Nucleus accumbens (tissue), 56 donors: Measurements from ENCODE around the gene NRIP2.
"Not testable (repeated sequence)": the region's sequence is repeated elsewhere in the genome, so short reads cannot be mapped to it uniquely, and the experiment has no call there.

Source experiments
- DNase-seq, 56 donors: peaks; one replicate each; lab custom pipeline; 2025; lab: John Stamatoyannopoulos, UW

Gene NRIP2, protein sequence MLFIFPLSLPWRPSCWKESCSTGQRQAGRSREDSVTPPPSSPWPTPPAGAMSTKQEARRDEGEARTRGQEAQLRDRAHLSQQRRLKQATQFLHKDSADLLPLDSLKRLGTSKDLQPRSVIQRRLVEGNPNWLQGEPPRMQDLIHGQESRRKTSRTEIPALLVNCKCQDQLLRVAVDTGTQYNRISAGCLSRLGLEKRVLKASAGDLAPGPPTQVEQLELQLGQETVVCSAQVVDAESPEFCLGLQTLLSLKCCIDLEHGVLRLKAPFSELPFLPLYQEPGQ

GRCh38 chr12:2834581-2835491 lies at the start of gene NRIP2:
TSS of gene NRIP2 (minus strand) at chr12:2835035. CDS start at chr12:2834983, 52 bp downstream.
- DNase-seq, result peak in 50 of 56 donors; percentile 20 to 85 (median 62)

DNA sequence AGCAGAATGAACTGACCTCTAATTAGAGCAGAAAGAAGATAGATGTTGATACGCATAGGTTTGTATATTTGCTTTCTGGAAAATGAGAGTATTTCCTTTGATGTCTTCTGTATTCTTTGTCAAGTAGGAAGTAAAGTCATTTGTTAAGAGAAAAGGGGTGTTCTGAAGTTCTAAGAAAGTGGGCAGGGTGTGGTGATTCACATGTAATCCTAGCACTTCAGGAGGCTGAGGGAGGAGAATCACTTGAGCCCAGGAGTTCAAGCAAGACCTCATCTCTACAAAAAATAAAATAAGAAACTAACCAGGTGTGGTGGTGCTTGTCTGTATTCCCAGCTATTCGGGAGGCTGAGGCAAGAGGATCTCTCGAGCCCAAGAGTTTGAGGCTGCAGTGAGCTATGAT lies 45.0 kb upstream of the NRIP2 start:
- DNase-seq, result no peak

- peak in 5 of 56 donors; percentile 4 to 37 (median 5) for DNase-seq
Measured at GRCh38 chr12:2877953-2878732, 43.3 kb upstream of the NRIP2 start.

GRCh38 chr12:2877047-2877952 lies 42.5 kb upstream of the NRIP2 start, which contains the start of the genes FOXM1 and RHNO1:
TSS of gene FOXM1 (minus strand) at chr12:2877174. CDS start at chr12:2874478, 2,696 bp downstream.
TSS of gene RHNO1 (plus strand) at chr12:2877223. CDS start at chr12:2885367, 8,144 bp downstream.
- peak; percentile 17 to 95 (median 86) for DNase-seq

DNA sequence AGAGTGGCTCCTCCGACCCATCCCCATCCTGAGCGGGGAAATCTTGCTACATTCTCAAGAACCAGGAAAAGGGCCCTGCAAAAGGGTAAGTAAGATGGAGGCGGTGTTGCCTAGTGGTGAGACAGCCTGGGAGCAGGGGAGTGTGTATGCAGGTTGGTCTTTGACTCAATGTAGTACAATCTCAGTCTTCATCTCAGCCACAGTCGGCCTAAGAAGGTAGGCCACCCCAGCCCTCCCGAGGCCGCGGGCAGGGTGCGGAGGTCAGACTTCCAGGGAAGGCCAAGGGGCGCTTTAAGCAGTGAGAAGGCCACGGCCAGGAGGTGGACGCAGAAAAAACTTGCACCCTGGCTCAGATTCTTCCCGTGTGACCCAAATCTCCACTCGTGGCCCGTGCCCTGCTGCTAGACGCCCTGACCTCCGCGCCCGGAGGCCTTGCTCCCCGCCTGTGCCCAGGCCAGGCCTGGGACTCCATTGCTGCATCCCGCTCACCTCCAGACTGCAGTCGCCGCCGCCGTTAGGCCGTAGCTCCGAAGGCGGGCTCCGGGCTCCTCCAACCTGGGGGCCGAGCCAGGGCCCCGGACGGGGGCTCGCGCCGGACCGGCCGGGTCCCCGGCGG lies 41.7 kb upstream of the NRIP2 start:
- DNase-seq, result peak in 1 of 56 donors; percentile 14

GRCh38 chr12:2868986-2869632 lies 34.3 kb upstream of the NRIP2 start:
- not testable (repeated sequence) for DNase-seq

GRCh38 chr12:2864198-2864597 lies 29.4 kb upstream of the NRIP2 start:
- no peak for DNase-seq

- not testable (repeated sequence) for DNase-seq
Measured at GRCh38 chr12:2863402-2863801, 28.6 kb upstream of the NRIP2 start.

DNA sequence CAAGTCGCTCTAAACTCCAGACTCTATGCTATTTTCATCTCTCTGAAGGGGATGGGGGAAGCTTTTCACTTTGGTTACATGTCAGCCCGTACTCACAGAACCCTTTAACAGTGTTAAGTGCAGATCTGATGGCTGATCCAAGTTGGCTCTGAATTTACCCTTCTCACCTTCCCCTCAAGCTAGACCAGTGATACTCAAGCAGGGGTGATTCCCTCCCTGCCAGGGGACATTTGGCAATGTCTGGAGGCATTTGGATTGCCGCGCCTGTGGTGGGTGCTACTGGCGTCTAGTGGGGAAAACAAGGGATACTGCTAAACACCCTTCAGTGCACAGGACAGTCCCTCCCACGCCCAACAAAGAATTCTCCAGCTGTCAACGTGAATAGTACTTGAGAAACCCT lies 28.0 kb upstream of the NRIP2 start:
- DNase-seq, result no peak

DNA sequence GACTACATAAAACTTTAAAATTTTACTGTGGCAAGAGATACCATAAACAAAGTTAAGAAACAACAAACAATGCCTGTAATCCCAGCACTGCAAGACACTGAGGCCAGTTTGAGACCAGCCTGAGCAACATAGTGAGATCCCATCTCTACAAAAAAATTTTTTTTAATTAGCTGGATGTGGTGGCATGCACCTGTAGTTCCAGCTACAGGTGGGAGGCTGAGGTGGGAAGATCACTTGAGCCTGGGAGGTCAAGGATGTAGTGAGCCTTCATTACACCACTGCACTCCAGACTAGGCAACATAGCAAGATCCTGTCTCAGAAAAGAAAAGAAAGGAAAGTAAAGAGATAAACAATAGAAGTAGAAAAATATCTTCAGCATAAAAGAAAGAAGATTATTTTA lies 25.3 kb upstream of the NRIP2 start:
- no peak for DNase-seq

GRCh38 chr12:2858944-2859421 lies 24.1 kb upstream of the NRIP2 start:
- DNase-seq, result no peak

DNA sequence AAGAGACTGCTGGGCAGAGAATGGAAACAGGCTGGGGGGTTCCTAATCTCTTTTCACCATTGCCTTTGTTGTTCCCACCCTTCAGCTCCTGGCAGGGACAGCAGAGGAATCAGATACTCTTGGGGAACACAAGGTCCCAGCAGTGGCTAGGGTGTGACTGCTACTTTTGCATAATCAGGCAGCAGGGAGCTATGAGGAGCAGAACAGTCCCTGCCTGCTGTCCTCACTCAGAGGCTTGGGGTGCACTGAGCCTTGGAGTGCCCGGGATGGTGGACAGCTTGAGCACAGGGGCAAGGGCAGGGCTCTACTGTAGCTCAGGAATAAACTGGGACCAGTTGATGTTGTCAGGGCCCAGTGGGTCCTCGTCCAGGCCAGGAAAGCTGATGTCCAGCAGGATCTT lies 23.5 kb upstream of the NRIP2 start:
- no peak for DNase-seq

DNA sequence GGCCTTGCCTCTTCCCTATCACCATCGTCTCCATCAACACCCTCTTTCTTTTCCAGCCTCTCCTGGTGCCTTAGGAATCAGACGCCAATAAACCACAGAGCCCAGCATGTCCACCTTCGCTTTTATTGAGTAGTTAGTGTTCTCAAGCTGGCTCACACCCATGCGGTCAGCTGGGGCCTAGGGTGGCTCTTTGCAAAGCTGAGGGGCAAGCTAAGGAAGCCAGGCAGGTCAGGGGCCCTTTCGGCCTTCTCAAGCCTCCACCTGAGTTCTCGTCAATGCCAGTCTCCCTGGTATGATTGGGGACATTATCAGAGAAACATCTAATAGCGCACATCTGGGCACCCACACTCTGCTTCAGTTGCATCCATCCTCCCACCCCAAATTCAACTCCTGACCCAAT lies 22.7 kb upstream of the NRIP2 start:
- no peak for DNase-seq

- DNase-seq, result no peak
Measured at GRCh38 chr12:2857021-2857431, 22.2 kb upstream of the NRIP2 start, which contains the start of gene TEX52. TSS of gene TEX52 (minus strand) at chr12:2857039. CDS start at chr12:2857026, 13 bp downstream.

DNA sequence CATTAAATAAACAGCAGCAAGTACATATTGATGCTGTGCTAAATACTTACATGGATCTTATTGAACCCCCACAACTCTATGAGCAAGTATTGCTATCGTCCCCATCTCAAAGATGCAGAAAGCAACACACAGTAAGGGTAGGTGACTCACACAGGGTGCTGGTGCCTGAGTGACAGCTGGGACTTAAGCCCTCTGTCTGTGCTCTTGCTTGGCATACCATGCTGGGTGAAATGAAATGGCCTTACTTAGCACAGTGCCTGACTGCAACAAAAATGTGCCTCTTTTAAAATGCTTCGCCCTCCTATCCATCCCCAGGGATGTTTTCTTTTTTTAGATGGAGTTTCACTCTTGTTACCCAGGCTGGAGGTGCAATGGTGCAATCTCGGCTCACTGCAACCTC lies 21.2 kb upstream of the NRIP2 start:
- DNase-seq, result no peak

GRCh38 chr12:2855546-2855945 lies 20.7 kb upstream of the NRIP2 start:
- no peak for DNase-seq

DNA sequence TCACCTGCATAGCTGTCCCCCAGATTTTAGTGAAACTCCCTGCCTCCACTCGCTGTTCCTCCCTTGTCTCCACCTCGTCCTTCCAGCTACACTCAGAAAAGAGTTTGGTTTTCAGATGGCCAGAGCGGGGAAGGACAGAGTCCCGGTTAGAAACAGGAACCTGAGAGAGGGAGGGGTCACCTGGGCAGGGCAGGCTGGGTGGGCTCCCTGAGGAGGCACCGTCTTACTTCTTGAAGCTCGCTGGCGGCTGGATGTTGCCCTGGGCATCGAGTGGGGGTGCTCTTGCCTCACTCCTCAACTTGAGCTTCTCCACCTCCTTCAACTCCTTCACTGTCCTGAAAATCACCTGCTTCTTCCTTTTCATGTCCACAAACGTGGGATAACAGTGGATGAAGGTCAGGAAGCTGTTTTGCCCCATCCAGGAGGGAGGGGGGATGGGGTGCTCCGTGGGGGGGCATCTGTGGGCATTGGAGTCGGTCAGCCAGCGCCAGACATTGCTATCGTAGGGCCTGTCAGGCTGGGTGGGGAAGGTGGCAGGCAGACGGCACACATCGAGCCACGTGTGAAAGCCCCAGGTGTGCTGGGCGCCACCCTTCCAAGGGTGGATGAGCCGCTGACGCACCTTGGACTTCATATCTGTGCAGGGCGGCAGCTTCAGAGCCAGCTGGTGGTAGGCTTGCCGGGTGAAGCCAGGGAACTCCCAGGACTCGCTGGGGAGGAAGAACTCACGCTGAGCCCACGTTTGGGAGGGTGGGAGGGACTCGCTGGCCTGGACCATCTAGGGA lies 20.0 kb upstream of the NRIP2 start:
- no peak for DNase-seq
